Islet precursor cell (in vitro differentiated cells): ENCODE results near the gene EPN3.

ENCODE experiments used
- DNase-seq: peaks from one replicate; pipeline ENCODE4 v3.0.0-alpha.2; 2018

EPN3 gene

GRCh38 chr17:50536683-50537646 lies 4.4 kb downstream of the EPN3 start:
- DNase-seq = no peak

GRCh38 chr17:50537721-50538548 lies 5.4 kb downstream of the EPN3 start:
- no peak for DNase-seq

DNA sequence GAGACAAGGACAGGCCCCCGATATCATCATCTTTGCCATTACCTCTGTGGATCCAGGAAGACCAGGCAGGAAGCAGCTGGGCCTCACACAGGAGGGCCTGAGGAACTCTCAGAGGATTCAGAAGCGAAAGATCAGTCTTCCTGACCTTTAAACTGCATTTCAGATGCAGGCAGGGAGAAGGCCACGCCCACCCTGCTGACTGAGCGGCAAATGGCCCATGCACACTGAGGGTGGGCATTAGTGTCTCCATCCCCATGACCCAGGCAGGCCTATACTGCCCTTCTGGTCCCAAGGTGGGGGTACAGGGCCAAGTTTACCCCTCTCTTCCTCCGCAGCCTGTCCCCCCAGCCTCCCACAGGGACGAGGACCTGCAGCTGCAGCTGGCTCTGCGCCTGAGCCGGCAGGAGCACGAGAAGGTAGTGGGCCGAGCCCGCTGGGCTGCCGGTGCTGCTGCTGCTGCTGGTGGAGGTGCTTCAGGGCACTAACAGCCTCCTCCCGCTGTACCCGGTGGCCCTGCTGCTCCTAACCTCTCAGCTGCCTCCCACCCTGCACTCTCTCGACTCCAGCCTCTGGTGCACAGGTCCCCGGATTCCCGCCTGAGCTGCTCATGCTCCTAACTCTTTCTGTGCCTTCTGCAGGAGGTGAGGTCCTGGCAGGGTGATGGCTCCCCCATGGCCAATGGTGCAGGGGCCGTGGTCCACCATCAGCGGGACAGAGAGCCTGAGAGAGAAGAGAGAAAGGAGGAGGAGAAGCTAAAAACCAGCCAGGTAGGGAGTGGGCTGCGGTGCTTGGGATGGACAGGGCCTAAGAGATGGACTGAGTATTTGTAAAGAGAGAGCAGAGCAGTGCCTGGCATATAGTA lies 6.2 kb downstream of the EPN3 start:
- DNase-seq = no peak

- DNase-seq = no peak
These were observed 7.4 kb downstream of the EPN3 start for GRCh38 chr17:50539762-50540559.

- no peak for DNase-seq
These were observed 8.2 kb downstream of the EPN3 start for GRCh38 chr17:50540560-50541401.

- no peak for DNase-seq
These were observed 8.8 kb downstream of the EPN3 start for GRCh38 chr17:50541402-50541715.

GRCh38 chr17:50541716-50542688 lies 9.5 kb downstream of the EPN3 start:
- DNase-seq = peak; percentile 96

GRCh38 chr17:50542795-50543774 lies 10.6 kb downstream of the EPN3 start:
- DNase-seq = no peak

GRCh38 chr17:50544516-50544915 lies 12.0 kb downstream of the EPN3 start:
- DNase-seq = no peak

DNA sequence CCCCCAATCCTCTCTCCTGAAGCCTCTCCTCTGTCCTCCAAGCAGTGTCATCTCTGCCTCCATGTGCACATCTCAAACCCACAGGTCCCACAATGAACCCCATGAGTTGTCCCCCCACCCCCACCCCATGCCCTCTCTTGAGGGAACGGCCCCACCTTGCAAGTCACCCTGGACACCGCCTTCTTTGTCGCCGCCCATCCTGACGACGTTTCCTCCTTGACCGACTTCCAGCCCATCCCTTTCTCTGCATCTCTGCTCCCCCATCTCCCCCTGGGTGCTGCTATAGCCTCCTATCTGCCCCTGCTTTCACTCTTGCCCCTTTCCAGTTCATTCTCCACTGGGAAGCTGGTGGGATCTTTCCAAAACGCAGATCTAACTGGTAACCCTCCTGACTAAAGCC lies 12.8 kb downstream of the EPN3 start:
- no peak for DNase-seq

DNA sequence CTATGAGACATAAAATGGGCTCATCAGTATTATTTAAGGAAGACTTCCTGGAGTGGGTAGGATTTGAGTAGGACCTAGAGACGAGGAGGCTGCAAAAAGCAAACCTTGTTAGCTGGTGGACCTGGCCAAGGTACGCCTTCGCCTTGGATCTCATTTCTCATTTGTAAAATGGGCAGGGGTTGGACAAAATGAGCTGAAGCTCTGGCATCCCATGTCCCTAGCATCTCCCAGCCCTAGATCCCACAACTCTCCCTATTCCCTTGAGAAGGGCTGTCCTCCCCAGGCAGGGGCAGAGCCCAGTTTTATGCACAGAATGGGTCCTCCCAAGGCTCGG lies 14.1 kb downstream of the EPN3 start:
- DNase-seq = no peak

DNA sequence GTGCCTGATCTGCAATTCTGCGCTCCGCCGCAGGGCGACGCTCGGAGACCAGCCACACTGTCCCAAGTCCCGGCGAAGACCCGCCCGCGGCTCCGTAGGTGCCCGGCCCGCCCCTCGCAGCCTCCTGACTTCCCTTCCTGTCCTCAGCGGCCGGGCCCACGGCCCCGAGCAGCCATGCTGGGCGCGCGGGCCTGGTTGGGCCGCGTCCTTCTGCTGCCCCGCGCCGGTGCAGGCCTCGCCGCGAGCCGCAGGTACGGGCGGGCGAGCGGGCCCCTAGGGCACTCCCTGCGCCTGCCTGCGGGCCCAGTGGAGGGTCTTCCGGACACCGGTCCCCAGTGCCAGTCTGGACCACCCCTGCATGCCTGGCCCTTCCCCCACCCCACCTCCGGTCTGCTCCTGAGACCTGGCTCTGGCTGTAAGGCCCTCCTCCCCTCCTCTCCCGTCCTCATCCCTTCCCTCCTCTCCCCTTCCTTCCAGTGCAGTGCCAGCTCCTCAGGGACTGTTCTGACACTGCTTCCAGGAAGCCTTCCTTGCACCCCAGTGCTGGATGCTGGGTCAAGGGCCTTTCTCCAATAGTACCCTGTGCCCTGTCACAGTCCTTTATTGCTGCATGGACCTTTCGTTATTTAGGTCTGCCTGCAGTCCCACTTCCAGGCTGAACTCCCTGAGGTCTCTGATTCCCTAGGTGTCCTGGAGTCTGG lies 14.7 kb downstream of the EPN3 start, which contains the start of gene SPATA20:
Gene SPATA20 (plus strand): TSS at position 140 of the 701 bp plus-strand sequence. CDS start 35 bp downstream, at position 175.
- peak; percentile 98 for DNase-seq

DNA sequence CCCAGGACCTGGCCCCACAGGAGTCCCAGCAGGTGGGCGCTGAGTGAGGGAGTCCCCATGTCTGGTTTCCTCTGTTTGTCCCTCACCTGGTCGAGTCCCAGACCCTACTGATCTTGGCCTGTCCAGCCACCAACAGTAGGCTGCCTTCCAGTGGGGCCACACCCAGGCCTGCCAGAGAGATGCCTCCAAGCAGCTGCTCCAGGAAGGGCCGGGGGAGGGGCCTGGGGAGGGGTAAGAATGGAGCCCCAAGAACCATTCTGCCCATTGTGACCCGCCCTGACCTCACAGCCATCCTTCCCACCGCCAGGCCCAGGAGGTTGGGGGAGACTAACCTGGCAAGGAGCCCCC lies 15.2 kb downstream of the EPN3 start:
- DNase-seq = no peak

DNA sequence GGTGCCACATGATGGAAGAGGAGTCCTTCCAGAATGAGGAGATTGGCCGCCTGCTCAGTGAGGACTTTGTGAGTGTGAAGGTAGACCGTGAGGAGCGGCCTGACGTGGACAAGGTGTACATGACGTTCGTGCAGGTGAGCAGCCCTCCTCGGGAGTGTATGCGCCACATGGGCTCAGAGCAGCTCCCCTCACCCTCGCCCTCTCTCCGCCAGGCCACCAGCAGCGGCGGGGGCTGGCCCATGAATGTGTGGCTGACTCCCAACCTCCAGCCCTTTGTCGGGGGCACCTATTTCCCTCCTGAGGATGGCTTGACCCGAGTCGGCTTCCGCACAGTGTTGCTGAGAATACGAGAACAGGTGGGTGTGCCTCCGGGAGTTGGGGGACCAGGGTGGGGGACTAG lies 16.3 kb downstream of the EPN3 start:
- DNase-seq = no peak

DNA sequence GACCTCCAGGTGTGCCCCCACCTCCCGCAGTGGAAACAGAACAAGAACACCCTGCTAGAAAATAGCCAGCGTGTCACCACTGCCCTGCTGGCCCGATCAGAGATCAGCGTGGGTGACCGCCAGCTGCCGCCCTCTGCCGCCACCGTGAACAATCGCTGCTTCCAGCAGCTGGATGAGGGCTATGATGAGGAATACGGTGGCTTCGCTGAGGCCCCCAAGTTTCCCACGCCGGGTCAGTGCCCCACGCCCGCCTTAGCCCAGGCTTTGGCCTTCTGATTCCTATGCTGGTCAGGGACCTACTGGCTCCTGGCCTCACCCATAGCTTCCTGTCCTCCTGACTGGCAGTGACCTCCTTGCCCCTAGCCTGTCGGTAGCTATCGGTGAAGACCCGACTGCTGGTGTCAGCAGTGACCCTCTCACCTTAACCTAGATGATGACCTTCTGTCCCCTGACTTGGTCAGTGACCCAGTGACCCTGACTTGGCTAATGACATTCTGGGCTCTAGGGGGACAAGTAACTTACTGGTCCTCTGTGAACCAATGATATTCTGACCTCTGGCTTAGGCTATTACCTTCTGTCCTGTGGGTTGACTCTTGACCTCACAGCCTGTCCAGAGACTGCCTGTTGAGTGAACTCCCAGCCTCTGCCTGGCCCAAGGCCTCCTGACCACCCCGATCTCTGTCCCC lies 16.9 kb downstream of the EPN3 start:
- no peak for DNase-seq

DNA sequence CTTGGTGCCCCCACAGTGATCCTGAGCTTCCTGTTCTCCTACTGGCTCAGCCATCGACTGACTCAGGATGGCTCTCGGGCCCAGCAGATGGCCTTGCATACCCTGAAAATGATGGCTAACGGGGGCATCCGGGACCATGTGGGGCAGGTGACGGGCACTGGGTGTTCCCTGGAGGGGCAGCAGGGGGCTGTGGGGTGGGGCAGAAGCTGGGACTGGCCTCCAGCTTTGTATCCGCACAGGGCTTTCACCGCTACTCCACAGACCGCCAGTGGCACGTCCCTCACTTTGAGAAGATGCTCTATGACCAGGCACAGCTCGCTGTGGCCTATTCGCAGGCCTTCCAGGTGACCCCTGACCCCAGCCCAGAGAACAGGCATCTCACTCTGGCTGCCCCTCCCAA lies 17.4 kb downstream of the EPN3 start:
- DNase-seq = no peak

DNA sequence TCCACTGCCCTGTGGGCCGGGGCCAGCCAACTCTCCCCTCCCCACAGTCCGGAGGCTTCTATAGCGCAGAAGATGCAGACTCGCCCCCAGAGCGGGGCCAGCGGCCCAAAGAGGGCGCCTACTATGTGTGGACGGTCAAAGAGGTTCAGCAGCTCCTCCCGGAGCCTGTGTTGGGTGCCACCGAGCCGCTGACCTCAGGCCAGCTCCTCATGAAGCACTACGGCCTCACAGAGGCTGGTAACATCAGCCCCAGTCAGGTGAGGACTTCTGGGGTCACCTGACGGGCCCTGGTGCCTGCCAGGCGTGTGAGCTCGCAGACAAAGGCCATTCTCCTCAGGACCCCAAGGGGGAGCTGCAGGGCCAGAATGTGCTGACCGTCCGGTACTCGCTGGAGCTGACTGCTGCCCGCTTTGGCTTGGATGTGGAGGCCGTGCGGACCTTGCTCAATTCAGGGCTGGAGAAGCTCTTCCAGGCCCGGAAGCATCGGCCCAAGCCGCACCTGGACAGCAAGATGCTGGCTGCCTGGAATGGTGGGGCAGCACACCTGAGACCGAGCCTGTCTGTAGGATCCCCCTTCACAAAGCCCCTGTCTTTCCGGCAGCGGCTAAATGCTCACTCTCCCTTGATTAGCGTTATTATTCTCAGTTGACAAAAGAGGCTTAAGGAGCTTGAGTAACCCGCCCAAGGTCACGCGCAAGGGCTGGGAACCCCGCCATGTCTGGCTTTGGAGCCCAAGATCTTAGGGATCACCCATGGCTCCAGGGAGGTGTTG lies 18.3 kb downstream of the EPN3 start:
- DNase-seq = peak; percentile 96
